SK-N-SH (cell line): Measurements from ENCODE around the gene RER1. TPM values are rescaled to one million over a fixed set of nuclear protein-coding genes. Genes with fewer than 3 reads are reported as not detected.

ENCODE experiments used
- CTCF ChIA-PET: fragments of 300-600, 350-600 bp; formaldehyde crosslinking; extraction: SDS; loops from one replicate; lab custom pipeline; 2021; lab: Yijun Ruan, JAX
- POLR2A ChIA-PET: fragments of 350-600 bp; sonication (Branson Sonifier 250); formaldehyde crosslinking; extraction: SDS; loops from one replicate; lab custom pipeline; 2020; ENCODE audit warnings: antibody characterized with exemption, inconsistent platforms; lab: Yijun Ruan, JAX
- DNase-seq: peaks from one replicate; pipeline ENCODE4 v3.0.0; 2012
- H2AFZ ChIP-seq: fragments of 200-600 bp; sonication (generic); 2 replicates; pipeline ENCODE4 v1.8.1; 2016; ENCODE audit warnings: antibody characterized with exemption, mild to moderate bottlenecking, low read depth
- H3F3A ChIP-seq: fragments of 200-600 bp; sonication (generic); replicated peaks from 2 replicates; pipeline ENCODE3; 2016; ENCODE audit warnings: antibody characterized with exemption, mild to moderate bottlenecking; ENCODE audit not compliant: insufficient read depth
- H3K27ac ChIP-seq, 2 experiments: fragments of 200-500 bp in 1 of 2; fragments of 200-600 bp in 1 of 2; sonication (Bioruptor generic) in 1 of 2; sonication (generic), shearing (Covaris generic) in 1 of 2; 2 replicates each; pipeline versions ENCODE4 v1.5.1 to v1.6.1; 2014 to 2016; ENCODE audit warnings: low read depth in 2 of 2, inconsistent platforms in 1 of 2, low read length in 1 of 2, mild to moderate bottlenecking in 1 of 2, mixed read lengths in 1 of 2
- H3K27me3 ChIP-seq: fragments of 200-600 bp; sonication (generic), shearing (Covaris generic); 2 replicates; pipeline ENCODE4 v1.6.1; 2016; ENCODE audit warnings: mixed run types; ENCODE audit not compliant: insufficient read depth
- H3K36me3 ChIP-seq, 2 experiments: fragments of 200-500 bp in 1 of 2; fragments of 200-600 bp in 1 of 2; sonication (Bioruptor generic) in 1 of 2; sonication (generic) in 1 of 2; replicated peaks in 1 of 2; 2 replicates each; pipeline versions ENCODE3 to v1.5.1; 2014 to 2016; ENCODE audit warnings: low read length in 1 of 2, mild to moderate bottlenecking in 1 of 2; ENCODE audit not compliant: insufficient read depth in 2 of 2, control insufficient read depth in 1 of 2
- H3K4me1 ChIP-seq, 2 experiments: fragments of 200-500 bp in 1 of 2; fragments of 200-600 bp in 1 of 2; sonication (Bioruptor generic) in 1 of 2; sonication (generic), shearing (Covaris generic) in 1 of 2; 2 replicates each; pipeline versions ENCODE4 v1.5.1 to v1.6.1; 2014 to 2016; ENCODE audit warnings: low read depth in 1 of 2, low read length in 1 of 2, mixed run types in 1 of 2; ENCODE audit not compliant: insufficient read depth in 2 of 2, control insufficient read depth in 1 of 2
- H3K4me2 ChIP-seq: fragments of 200-600 bp; sonication (generic), shearing (Covaris generic); 2 replicates; pipeline ENCODE4 v1.6.1; 2017; ENCODE audit warnings: mixed run types
- H3K4me3 ChIP-seq, 2 experiments: fragments of 200-500 bp in 1 of 2; fragments of 200-600 bp in 1 of 2; sonication (Bioruptor generic) in 1 of 2; sonication (generic), shearing (Covaris generic) in 1 of 2; 2 replicates each; pipeline versions ENCODE4 v1.5.1 to v1.8.1; 2014 to 2016; ENCODE audit warnings: low read depth in 2 of 2, inconsistent platforms in 1 of 2, low read length in 1 of 2, mild to moderate bottlenecking in 1 of 2, mixed read lengths in 1 of 2, moderate library complexity in 1 of 2
- H3K79me2 ChIP-seq: fragments of 200-600 bp; sonication (generic); 2 replicates; pipeline ENCODE4 v1.8.1; 2017; ENCODE audit warnings: mild to moderate bottlenecking; ENCODE audit not compliant: insufficient read depth
- H3K9ac ChIP-seq: fragments of 200-600 bp; sonication (generic); 2 replicates; pipeline ENCODE4 v1.6.1; 2017; ENCODE audit warnings: mixed run types
- H3K9me2 ChIP-seq: fragments of 200-600 bp; sonication (generic); 2 replicates; pipeline ENCODE4 v1.6.1; 2017; ENCODE audit warnings: mixed run types
- H3K9me3 ChIP-seq: fragments of 200-600 bp; sonication (generic); 2 replicates; pipeline ENCODE4 v1.6.1; 2017; ENCODE audit warnings: mixed run types, mild to moderate bottlenecking, moderate library complexity
- H4K20me1 ChIP-seq: fragments of 200-600 bp; sonication (generic); 2 replicates; pipeline ENCODE4 v1.6.1; 2017; ENCODE audit warnings: mild to moderate bottlenecking, mixed run types; ENCODE audit not compliant: insufficient read depth
- CTCF ChIP-seq: fragments of 200-600 bp; sonication (generic); IDR thresholded peaks from 2 replicates; pipeline ENCODE4 v1.6.1; 2017; ENCODE audit warnings: antibody characterized with exemption, mild to moderate bottlenecking, moderate library complexity
- EZH2phosphoT487 ChIP-seq: fragments of 200-600 bp; sonication (generic); IDR thresholded peaks from 2 replicates; pipeline ENCODE4 v1.6.1; 2017; ENCODE audit warnings: low read depth, mixed run types, mild to moderate bottlenecking, antibody characterized with exemption, moderate library complexity, borderline replicate concordance
- FOSL2 ChIP-seq: IDR thresholded peaks from 2 replicates; pipeline ENCODE4 v1.4.0; 2012; ENCODE audit warnings: low read depth, mild to moderate bottlenecking, moderate library complexity, borderline replicate concordance
- GATA2 ChIP-seq: sonication (generic); formaldehyde crosslinking; IDR thresholded peaks from 2 replicates; pipeline ENCODE4 v1.5.0; 2020; ENCODE audit warnings: mild to moderate bottlenecking, missing genetic modification reagents
- PBX3 ChIP-seq: IDR thresholded peaks from 2 replicates; pipeline ENCODE4; 2012
- RAD21 ChIP-seq: IDR thresholded peaks from 2 replicates; pipeline ENCODE4 v1.6.1; 2012; ENCODE audit warnings: mild to moderate bottlenecking, low read length
- RCOR1 ChIP-seq: fragments of 150-350 bp; IDR thresholded peaks from 2 replicates; pipeline ENCODE4 v1.6.1; 2017; ENCODE audit warnings: antibody characterized with exemption, low read length
- REST ChIP-seq: IDR thresholded peaks from 2 replicates; pipeline ENCODE4 v1.6.1; 2012; ENCODE audit warnings: mild to moderate bottlenecking, low read depth, low read length, moderate library complexity
- RXRA ChIP-seq: IDR thresholded peaks from 2 replicates; pipeline ENCODE4 v1.4.0; 2012; ENCODE audit warnings: low read depth, mild to moderate bottlenecking, borderline replicate concordance
- TAF1 ChIP-seq: IDR thresholded peaks from 2 replicates; pipeline ENCODE4 v1.6.1; 2012; ENCODE audit warnings: low read depth, mild to moderate bottlenecking, low read length, moderate library complexity, borderline replicate concordance
- TCF12 ChIP-seq: IDR thresholded peaks from 2 replicates; pipeline ENCODE4 v1.4.0; 2012
- WGBS: methylation state at CpG from one replicate; pipeline ENCODE4 v1.1.6; 2017; ENCODE audit warnings: low lambda C conversion rate; 5-methylcytosine and 5-hydroxymethylcytosine counted together
- polyA plus RNA-seq, 3 experiments: library from polyadenylated mRNA; depleted of rRNA; stranded (reverse); fragments of >200 nt; gene quantifications; 2 replicates each; pipeline ENCODE4 v1.2.3, GENCODE V29; 2012

RER1 gene
- polyA plus RNA-seq, 1 of the 3 experiments (the other 2 are of a cell fraction): 181 TPM

GRCh38 chr1:2379733-2380404, 11.8 kb upstream of the RER1 start:
- H3K4me1 ChIP-seq: peaks cover 0 to 6% of the 10 kb centered on the region in 2 experiments; a peak in 1 of 4 replicates
- DNase-seq: no peak
- no peak overlapping the region for H3K4me2 ChIP-seq
- no peaks in the 10 kb centered on the region for H3F3A ChIP-seq
- WGBS: 91% methylated on average over 19 of the region's 23 CpGs
- no peaks in the 10 kb centered on the region for H3K9me3 ChIP-seq
- no peak overlapping the region for H2AFZ ChIP-seq
- ChIA-PET CTCF (interaction anchor here (0.8 to 10.7 kb wide), 4 partner anchors 54 to 180 kb away, joined by 3 to 292 read pairs (median 25); partner anchors contain the start of genes FAAP20 and SKI), POLR2A (interaction anchor here (0.9 to 2.8 kb wide), 2 partner anchors 184 to 185 kb away, joined by 3 to 35 read pairs; partner anchors contain the start of gene FAAP20)
- H3K27me3 ChIP-seq: no peaks in the 10 kb centered on the region
- H3K9me2 ChIP-seq: no peaks in the 10 kb centered on the region
- H3K4me3 ChIP-seq: no peak overlapping the region
- no peaks in the 10 kb centered on the region for H4K20me1 ChIP-seq
- H3K27ac ChIP-seq: no peak overlapping the region
- H3K79me2 ChIP-seq: no peaks in the 10 kb centered on the region
- no peaks in the 10 kb centered on the region for H3K36me3 ChIP-seq
- no peak for TF ChIP-seq GATA2 (CRISPR knock-in tag)
- no peak for TF ChIP-seq TCF12
- no peak for TF ChIP-seq RAD21
- TF ChIP-seq REST: no peak
- no peak for TF ChIP-seq PBX3
- no peak for TF ChIP-seq EZH2phosphoT487
- TF ChIP-seq RCOR1: no peak
- TF ChIP-seq FOSL2: no peak
- no peak for TF ChIP-seq CTCF
- TF ChIP-seq TAF1: no peak
- TF ChIP-seq RXRA: no peak
- TF ChIP-seq, all 33 proteins: peak for 0
- H3K9ac ChIP-seq: no peak overlapping the region
